ENCODE data around the gene DEFB132.

GRCh38 chr20:270517-270916, 13.0 kb downstream of the DEFB132 start:
- TF ChIP-seq ZNF274 (IDR thresholded peaks at IDR 0.05; ENCODE audit: low read depth, low read length) (no peak), YY1 (IDR thresholded peaks at IDR 0.05; ENCODE audit: insufficient read depth, insufficient read length) (no peak), SUZ12 (IDR thresholded peaks at IDR 0.05; ENCODE audit: extremely low read depth, insufficient read depth, insufficient read length) (no peak)
